GM10847 (cell line): ENCODE results near the gene MPC2.

Source experiments
- POLR2A ChIP-seq: IDR thresholded peaks from 2 replicates; pipeline ENCODE4 v1.6.1; 2011; ENCODE audit not compliant: insufficient read length; ENCODE audit errors: extremely low read depth

The MPC2 gene

GRCh38 chr1:167936930-167937708 lies at the start of gene MPC2:
TSS of gene MPC2 (minus strand) at chr1:167937072. CDS start at chr1:167935841, 1,231 bp downstream.
- TF ChIP-seq POLR2A, result no peak

GRCh38 chr1:167984886-167985489 lies 48.1 kb upstream of the MPC2 start:
- TF ChIP-seq POLR2A, result no peak

- TF ChIP-seq POLR2A, result no peak
Observed at GRCh38 chr1:167983797-167984420, 47.0 kb upstream of the MPC2 start.

DNA sequence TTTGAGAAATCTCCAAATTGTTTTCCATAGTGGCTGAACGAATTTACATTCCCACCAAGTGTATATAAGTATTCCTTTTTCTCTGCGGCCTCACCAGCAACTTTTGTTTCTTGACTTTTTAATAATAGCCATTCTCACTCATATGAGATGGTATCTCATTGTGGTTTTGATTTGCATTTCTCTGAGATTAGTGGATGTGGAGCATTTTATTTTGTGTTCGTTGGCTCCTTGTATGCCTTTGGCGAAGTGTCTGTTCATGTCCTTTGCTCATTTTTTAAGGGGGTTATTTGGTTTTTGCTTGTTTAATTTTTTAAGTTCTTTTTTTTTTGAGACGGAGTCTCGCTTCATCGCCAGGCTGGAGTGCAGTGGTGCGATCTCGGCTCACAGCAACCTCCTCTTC lies 45.1 kb upstream of the MPC2 start:
- no peak for TF ChIP-seq POLR2A

DNA sequence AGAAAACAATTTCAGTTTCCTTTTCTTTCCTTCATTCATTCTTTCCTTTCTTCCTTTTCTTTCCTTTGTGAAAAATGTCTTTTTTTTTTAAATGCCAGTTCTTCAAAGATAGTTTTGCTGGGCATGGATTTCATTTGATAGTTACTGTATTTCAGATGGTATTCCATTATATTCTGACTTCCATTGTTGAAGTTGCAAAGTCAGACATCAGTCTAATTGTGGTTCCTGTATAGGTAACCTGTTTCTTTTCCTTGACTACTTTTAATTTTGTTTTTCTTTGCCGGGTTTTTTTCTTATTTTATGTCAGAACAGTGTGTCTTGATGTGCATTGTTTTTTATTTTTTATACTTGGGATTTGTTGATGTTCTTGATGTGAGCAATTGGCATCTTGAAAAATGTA lies 40.4 kb upstream of the MPC2 start:
- TF ChIP-seq POLR2A, result no peak

DNA sequence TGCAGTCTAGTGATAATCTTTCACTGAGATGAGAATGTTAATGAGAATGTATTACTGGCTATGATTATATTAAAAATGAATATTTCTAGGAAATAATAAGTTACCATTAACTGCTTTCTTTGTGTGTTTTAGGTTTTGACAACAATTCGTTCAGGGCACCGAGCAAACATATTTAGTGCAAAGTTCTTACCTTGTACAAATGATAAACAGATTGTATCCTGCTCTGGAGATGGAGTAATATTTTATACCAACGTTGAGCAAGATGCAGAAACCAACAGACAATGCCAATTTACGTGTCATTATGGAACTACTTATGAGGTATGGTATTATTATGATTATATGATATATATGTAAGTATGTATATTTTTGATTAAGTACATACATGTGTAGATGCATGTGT lies 37.8 kb upstream of the MPC2 start:
- no peak for TF ChIP-seq POLR2A

DNA sequence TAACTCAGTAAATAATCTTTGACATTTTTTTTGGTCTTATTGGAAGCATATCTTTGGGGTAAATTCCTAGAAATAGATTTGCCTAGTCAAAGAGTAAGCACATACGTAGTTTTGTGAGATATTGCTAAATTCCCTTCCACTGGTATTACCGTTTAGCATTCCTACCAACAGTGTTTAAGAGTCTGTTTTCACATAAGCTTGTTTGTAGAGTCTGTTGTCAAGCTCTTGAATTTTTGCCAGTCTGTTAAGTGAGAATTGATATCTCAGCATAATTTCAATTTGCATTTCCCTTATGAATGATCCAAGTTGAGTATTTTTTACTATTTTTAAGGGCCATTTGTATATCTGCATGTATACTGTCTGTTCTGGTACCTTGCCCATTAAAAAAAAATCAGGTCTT lies 37.0 kb upstream of the MPC2 start:
- no peak for TF ChIP-seq POLR2A

DNA sequence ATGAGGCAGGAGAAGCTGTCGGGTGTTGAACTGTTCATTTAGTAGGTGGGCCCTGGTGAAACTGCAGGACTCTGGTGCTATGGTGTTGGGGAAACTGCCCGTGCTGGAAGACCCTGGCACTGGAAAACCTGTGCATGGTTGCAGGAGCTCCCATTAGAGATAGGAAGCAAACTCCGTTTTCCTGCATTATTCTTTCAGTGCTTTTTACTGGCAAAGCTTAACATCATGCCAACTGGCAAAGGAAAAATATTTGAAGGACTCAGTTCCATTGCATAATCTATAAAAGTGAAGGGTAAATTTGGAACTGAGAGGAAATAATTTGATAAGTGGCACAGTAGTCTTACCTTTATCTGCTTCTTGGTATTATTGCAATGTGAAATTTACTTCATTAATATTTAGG lies 31.7 kb upstream of the MPC2 start:
- no peak for TF ChIP-seq POLR2A

GRCh38 chr1:167966050-167966449 lies 29.2 kb upstream of the MPC2 start:
- no peak for TF ChIP-seq POLR2A

GRCh38 chr1:167964646-167965045 lies 27.8 kb upstream of the MPC2 start:
- no peak for TF ChIP-seq POLR2A

DNA sequence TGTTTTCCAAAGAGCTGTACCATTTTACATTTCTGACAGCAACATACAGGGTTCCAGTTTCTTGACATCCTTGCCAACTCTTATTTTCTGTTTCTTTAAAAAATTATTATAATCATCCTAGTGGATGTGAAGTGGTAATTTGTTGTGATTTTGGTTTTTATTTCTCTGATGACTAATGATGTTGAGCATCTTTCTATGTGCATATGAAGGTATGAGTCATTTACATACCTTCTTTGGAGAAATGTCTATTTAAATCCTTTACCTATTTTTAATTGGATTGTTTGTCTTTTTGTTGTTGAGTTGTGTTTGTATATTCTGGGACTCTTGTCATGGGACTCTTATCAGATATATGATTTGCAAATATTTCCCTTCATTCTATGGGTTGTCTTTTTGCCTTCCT lies 20.8 kb upstream of the MPC2 start:
- TF ChIP-seq POLR2A, result no peak

DNA sequence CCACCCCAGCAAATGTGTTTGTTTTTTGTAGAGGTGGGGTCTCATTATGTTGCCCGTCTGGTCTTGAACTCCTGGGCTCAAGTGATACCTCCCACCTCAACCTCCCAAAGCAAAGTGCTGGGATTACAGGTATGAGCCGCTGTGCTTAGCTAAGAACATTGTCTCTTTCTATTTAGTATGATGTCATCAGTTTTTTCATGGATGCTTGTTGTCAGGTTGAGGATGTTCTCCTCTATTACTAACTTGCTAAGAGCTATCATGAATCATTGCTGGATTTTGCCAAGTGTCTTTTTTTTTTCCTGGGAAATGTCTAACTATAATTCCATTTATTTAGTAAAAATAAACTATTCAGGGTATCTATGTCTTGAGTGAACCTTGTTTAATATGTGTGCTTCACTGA lies 19.0 kb upstream of the MPC2 start:
- no peak for TF ChIP-seq POLR2A

DNA sequence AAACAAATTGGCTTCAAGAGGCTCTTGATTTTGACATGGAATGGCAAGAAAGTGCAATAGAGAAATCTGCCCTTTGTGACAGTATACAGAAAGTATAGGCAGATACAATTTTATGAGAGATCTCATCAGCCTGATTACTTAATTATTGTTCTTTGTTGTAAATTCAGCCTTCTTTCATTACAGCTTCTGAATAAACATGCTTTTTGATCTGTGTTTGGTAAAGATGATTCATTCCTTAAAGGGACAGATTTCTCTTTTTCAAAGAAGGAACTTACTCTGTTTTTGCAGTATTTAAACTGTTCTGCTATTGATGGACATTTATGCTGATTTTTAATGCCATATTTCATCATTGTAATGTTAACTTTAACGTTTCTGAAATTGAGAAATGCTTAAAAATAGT lies 13.7 kb upstream of the MPC2 start:
- no peak for TF ChIP-seq POLR2A

GRCh38 chr1:167949785-167950184 lies 12.9 kb upstream of the MPC2 start:
- no peak for TF ChIP-seq POLR2A

GRCh38 chr1:167947733-167948132 lies 10.9 kb upstream of the MPC2 start:
- no peak for TF ChIP-seq POLR2A

- TF ChIP-seq POLR2A, result no peak
Observed at GRCh38 chr1:167943541-167943940, 6.7 kb upstream of the MPC2 start.
